Stimulated activated CD4-positive, alpha-beta T cell treated with anti-CD3 and anti-CD28 coated beads, Interleukin-4, amount 100 ng/mL, for 1 hour (primary cell): Measurements from ENCODE around the gene DHX34.
"Not testable (repeated sequence)": the region's sequence is repeated elsewhere in the genome, so short reads cannot be mapped to it uniquely, and the experiment has no call there.

Experiments
- DNase-seq: peaks from one replicate; pipeline ENCODE4 v3.0.0-alpha.2; 2020

Gene DHX34, protein sequence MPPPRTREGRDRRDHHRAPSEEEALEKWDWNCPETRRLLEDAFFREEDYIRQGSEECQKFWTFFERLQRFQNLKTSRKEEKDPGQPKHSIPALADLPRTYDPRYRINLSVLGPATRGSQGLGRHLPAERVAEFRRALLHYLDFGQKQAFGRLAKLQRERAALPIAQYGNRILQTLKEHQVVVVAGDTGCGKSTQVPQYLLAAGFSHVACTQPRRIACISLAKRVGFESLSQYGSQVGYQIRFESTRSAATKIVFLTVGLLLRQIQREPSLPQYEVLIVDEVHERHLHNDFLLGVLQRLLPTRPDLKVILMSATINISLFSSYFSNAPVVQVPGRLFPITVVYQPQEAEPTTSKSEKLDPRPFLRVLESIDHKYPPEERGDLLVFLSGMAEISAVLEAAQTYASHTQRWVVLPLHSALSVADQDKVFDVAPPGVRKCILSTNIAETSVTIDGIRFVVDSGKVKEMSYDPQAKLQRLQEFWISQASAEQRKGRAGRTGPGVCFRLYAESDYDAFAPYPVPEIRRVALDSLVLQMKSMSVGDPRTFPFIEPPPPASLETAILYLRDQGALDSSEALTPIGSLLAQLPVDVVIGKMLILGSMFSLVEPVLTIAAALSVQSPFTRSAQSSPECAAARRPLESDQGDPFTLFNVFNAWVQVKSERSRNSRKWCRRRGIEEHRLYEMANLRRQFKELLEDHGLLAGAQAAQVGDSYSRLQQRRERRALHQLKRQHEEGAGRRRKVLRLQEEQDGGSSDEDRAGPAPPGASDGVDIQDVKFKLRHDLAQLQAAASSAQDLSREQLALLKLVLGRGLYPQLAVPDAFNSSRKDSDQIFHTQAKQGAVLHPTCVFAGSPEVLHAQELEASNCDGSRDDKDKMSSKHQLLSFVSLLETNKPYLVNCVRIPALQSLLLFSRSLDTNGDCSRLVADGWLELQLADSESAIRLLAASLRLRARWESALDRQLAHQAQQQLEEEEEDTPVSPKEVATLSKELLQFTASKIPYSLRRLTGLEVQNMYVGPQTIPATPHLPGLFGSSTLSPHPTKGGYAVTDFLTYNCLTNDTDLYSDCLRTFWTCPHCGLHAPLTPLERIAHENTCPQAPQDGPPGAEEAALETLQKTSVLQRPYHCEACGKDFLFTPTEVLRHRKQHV

DNA sequence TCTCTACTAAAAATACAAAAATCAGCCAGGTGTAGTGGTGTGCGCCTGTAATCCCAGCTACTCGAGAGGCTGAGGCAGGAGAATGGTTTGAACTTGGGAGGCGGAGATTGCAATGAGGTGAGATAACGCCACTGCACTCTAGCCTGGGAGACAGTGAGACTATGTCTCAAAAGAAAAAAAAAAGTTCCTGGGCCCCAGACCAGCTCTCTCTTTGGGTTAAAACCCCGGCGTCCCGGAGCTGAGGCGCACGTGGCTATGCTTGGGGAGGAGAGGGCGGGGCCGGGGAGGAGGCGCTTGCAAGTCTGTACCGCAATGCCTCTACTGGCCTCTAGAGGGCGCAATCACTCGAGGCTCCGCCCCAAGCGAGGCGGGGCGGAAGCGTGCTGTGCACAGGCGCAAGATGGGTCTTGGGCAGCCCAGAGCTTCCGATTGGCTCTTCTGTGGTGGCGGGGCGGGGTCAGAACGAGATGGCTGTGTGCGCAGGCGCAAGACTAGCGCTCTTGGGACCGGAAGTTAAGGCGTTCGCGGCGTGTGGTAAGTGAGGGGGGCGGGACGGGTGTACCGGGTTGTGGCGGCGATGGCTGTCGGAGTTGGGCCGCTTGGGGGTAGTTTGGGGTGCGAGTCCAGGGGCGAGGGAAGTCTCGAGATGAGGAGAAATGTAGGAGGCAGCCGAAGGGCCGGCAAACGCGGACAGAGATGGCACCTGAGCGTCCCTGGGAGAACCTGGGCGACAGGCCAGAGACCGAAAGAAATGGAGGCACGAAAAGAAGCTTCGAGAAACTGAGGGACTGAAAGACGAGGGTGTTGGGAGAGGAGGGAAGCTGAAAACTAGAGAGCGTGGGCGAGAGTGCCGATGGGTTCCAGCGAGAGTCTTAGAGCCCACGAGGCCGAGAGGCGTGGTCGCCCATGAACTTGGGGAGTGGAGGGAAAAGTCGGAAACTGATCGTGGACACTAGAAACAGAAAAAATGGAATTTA is at the start of gene DHX34:
TSS of gene DHX34 (plus strand) at position 497 of the 977 bp plus-strand sequence. CDS start 3,716 bp downstream, outside the sequence.
- peak; percentile 98 for DNase-seq

DNA sequence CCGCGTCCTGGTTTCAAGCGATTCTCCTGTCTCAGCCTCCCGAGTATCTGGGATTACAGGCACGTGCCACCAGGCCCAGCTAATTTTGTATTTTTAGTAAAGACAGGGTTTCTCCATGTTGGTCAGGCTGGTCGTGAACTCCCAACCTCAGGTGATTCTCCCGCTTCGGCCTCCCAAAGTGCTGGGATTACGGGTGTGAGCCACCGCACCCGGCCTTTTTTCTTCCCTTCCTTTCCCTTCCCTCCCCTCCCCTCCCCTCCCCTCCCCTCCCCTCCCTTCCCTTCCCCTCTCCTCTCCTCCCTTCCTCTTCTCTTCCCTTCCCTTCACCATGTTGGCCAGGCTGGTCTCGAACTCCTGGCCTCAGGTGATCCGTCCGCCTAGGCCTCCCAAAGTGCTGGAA is 48.2 kb upstream of the DHX34 start:
- DNase-seq = not testable (repeated sequence)

DNA sequence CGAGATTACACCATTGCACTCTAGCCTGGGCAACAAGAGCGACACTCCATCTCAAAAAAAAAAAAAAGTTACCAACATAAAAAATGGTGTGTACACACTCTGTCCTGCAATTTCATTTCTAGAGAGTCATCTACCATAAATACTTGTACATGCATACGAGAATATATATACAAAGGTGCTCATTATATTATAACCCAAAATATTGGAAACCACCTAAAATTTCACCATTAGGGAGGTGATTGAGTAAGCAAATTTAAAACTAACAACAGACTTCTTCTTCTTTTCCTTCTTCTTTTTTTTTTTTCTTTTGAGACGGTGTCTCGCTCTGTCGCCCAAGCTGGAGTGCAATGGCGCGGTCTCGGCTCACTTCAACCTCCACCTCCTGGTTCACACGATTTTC is 46.9 kb upstream of the DHX34 start:
- no peak for DNase-seq

DNA sequence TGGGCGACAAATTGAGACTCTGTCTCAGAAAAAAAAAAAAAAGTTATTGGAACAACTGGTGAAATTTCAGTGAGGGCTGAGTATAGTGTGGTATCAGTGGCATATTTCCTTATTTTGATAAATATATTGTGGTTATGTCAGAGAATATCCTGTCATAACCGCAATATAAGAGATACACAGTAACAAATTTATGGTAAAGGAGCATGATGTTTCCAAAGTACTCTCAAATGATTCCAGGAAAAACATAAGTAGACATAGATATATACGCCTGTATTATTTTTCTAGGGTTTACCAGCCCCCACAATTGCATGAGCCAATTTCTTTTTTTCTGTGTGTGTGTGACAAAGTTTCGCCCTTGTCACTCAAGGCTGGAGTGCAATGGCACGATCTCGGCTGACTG is 45.1 kb upstream of the DHX34 start:
- no peak for DNase-seq

DNA sequence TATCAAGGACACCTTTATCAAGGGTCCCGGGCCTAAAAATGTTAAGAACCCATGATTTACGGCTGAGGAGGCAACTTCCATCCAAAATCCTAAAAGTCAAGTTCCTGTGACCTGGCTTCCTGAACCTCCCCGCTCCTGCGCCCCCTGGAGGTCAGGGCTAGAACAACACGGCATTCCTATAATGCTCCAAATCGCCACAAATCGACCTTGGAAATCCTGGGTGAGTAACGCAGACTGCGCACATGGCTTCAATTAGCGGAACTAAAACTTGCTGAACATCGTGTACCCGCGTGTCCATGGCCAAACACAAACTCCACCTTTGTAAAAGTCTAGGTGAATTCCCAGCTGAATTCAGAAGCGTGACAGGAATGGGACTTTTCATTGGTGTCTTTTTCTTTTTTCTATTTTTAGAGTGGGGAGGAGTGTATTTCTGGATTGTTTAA is 43.8 kb upstream of the DHX34 start:
- DNase-seq = peak; percentile 60

- no peak for DNase-seq
These were observed 42.8 kb upstream of the DHX34 start for GRCh38 chr19:47306303-47306702.

DNA sequence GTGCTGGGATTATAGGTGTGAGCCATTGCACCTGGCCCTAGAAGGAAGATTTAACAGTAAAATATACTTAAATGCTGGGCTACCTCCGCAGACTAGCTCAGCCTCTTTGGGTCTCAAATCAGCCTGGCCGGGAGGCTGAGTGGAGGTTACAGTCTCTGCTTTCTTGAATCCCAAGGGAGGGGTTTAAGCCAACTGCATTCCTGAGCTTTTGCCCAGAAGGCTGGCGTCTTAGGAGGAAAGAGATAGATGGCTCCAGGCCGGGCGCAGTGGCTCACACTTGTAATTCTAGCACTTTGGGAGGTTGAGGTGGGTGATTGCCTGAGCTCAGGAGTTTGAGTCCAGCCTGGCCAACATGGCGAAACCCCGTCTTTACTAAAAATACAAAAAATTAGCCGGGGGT is 40.1 kb upstream of the DHX34 start:
- no peak for DNase-seq

GRCh38 chr19:47309608-47310007 is 39.5 kb upstream of the DHX34 start, which contains the start of gene C5AR1:
Gene C5AR1 (plus strand): TSS chr19:47309861. CDS start chr19:47309896, 35 bp downstream.
- DNase-seq = no peak

DNA sequence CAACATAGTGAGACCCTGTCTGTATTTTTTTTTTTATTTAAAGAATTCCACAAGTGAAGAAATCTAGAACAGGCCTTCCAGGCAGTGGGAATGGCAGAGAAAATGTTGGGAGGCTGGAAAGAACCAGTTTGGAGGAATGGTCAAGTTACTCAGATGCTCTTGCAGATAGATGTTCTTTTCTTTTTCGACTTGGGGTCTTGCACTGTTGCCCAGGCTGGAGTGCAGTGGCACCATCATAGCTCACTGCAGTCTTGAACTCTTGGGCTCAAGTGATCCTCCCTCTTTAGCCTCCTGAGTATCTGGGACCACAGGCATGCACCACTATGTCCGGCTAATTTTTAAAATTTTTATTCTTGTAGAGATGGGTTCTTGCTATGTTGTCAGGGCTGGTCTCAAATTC is 38.8 kb upstream of the DHX34 start:
- DNase-seq = no peak

GRCh38 chr19:47310819-47311218 is 38.3 kb upstream of the DHX34 start:
- no peak for DNase-seq

GRCh38 chr19:47312366-47313006 is 36.6 kb upstream of the DHX34 start:
- no peak for DNase-seq

- DNase-seq = no peak
These were observed 35.3 kb upstream of the DHX34 start for GRCh38 chr19:47313754-47314295.

- peak; percentile 32 for DNase-seq
These were observed 33.8 kb upstream of the DHX34 start for GRCh38 chr19:47315125-47315821.

DNA sequence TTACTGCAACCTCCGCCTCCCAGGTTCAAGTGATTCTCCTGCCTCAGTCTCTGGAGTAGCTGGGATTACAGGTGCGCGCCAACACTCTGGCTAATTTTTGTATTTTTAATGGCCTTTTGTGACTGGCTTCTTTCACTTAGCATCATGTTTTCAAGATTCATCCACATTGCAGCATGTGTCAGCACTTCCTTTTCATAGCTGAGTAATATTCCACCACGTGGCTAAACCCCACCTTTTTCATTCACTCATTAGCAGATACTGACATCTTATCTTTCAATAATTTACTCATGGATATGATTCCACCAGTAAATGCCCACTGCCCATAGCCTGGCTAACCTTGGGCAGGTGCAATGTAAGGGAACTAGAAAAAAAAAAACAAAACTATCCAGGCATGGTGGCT is 32.6 kb upstream of the DHX34 start:
- DNase-seq = no peak

DNA sequence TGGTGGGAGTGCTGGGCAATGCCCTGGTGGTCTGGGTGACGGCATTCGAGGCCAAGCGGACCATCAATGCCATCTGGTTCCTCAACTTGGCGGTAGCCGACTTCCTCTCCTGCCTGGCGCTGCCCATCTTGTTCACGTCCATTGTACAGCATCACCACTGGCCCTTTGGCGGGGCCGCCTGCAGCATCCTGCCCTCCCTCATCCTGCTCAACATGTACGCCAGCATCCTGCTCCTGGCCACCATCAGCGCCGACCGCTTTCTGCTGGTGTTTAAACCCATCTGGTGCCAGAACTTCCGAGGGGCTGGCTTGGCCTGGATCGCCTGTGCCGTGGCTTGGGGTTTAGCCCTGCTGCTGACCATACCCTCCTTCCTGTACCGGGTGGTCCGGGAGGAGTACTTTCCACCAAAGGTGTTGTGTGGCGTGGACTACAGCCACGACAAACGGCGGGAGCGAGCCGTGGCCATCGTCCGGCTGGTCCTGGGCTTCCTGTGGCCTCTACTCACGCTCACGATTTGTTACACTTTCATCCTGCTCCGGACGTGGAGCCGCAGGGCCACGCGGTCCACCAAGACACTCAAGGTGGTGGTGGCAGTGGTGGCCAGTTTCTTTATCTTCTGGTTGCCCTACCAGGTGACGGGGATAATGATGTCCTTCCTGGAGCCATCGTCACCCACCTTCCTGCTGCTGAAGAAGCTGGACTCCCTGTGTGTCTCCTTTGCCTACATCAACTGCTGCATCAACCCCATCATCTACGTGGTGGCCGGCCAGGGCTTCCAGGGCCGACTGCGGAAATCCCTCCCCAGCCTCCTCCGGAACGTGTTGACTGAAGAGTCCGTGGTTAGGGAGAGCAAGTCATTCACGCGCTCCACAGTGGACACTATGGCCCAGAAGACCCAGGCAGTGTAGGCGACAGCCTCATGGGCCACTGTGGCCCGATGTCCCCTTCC is 28.9 kb upstream of the DHX34 start:
- no peak for DNase-seq

- no peak for DNase-seq
These were observed 27.5 kb upstream of the DHX34 start for GRCh38 chr19:47321630-47322029.

DNA sequence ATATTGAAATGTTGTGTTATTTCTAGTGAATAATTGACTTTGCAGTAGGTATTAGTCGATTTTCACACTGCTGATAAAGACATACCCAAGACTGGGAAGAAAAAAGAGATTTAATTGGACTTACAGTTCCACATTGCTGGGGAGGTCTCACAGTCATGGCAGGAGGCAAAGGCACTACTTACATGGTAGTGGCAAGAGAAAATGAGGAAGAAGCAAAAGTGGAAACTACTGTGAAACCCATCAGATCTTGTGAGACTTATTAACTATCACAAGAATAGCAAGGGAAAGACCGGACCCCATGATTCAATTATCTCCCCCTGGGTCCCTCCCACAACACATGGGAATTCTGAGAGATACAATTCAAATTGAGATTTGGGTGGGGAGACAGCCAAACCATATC is 27.1 kb upstream of the DHX34 start:
- DNase-seq = no peak

GRCh38 chr19:47323409-47323808 is 25.7 kb upstream of the DHX34 start:
- DNase-seq = no peak

- no peak for DNase-seq
These were observed 25.2 kb upstream of the DHX34 start for GRCh38 chr19:47323872-47324271.
